ENCODE measurements around the gene PBOV1. TPM values are rescaled to one million over a fixed set of nuclear protein-coding genes. Genes with fewer than 3 reads are reported as not detected.

PBOV1 gene
- total and polyA plus RNA-seq, 5 donors = not detected

DNA sequence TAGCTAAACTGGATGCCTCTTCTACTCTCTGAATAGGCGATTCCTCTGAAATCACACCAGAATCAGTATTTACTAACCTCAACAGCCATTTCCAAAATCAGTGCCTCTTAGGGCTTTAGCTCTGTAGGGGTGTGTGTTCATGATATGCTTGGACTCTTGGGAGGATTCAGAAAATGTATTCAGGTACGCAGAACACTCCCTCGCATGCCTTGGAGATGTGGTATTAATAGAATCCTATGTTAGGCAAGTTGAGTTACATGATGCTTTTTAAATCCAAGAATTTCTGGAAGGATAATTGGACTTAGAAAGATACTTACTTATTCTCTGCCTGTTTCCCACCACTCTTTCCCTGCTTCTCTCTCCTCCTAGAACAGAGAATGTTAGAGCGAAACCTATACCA is 31.8 kb upstream of the PBOV1 start:
- H3K4me1 ChIP-seq (ENCODE audit: control insufficient read depth, insufficient read depth, low read length) = no peaks in the 10 kb centered on the region
- WGBS = 92% methylated on average over 4 of the region's 4 CpGs
- ATAC-seq = no peak
- no peak overlapping the region for H3K27ac ChIP-seq (ENCODE audit: low read length)
- intact Hi-C loops (cut with DNase I) = no loop called here
- no peaks in the 10 kb centered on the region for H3K27me3 ChIP-seq (ENCODE audit: control insufficient read depth, insufficient read depth)
- DNase-seq = no peak
- no peaks in the 10 kb centered on the region for H3K9me3 ChIP-seq (ENCODE audit: control insufficient read depth, low read length)
- no peak overlapping the region for H3K4me3 ChIP-seq (ENCODE audit: low read length)

DNA sequence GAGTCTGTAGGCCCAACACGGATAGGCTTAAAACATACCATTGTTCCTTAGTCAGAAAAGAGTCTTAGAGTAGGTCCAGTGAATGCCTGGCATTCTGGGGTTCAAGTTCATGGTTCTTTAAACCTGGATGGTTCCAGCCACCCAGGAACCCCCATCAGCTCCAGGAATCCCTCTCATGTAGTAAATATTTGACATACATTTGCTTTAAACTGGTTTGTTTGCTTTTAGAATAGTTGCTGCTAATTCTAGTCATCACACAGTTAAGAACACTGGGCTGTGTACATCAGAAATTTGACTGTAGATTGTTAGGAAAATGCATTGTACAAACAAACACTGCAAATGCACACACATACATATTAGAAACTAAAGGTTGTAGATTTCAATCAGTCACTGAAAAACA is 30.6 kb upstream of the PBOV1 start:
- H3K27ac ChIP-seq (ENCODE audit: low read length) = no peak overlapping the region
- no peaks in the 10 kb centered on the region for H3K27me3 ChIP-seq (ENCODE audit: control insufficient read depth, insufficient read depth)
- H3K9me3 ChIP-seq (ENCODE audit: control insufficient read depth, low read length) = no peaks in the 10 kb centered on the region
- 78% methylated on average over 1 of the region's 1 CpG for WGBS
- ATAC-seq (no peak), DNase-seq (no peak)
- no peaks in the 10 kb centered on the region for H3K4me1 ChIP-seq (ENCODE audit: control insufficient read depth, insufficient read depth, low read length)
- no peak overlapping the region for H3K4me3 ChIP-seq (ENCODE audit: low read length)
- intact Hi-C loops (cut with DNase I) = no loop called here

DNA sequence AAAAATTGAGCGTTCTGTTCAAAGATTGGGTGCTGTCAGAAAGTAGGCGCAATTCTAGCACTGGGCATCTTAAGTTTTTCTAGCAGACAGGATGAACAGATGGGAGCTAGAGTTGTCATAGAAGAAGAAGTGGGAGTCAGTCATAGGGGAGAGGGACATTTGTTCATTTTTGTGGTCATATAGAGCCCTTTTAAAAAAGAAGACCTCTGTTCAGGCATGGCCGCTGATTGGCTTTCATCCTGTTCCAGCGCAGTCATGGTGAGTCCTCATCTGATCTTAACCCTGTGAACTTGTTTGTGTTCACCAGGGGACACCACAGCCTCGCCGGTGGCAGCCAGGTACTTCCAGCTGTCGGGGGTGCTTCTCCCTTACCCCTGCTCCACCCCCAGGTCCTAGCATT is 29.7 kb upstream of the PBOV1 start:
- H3K27ac ChIP-seq (ENCODE audit: low read length) = no peak overlapping the region
- DNase-seq (no peak), ATAC-seq (no peak)
- H3K4me1 ChIP-seq (ENCODE audit: control insufficient read depth, insufficient read depth, low read length) = no peaks in the 10 kb centered on the region
- intact Hi-C loops (cut with DNase I) = no loop called here
- H3K27me3 ChIP-seq (ENCODE audit: control insufficient read depth, insufficient read depth) = no peaks in the 10 kb centered on the region
- H3K4me3 ChIP-seq (ENCODE audit: low read length) = no peak overlapping the region
- WGBS = 85% methylated on average over 7 of the region's 7 CpGs
- no peaks in the 10 kb centered on the region for H3K9me3 ChIP-seq (ENCODE audit: control insufficient read depth, low read length)

DNA sequence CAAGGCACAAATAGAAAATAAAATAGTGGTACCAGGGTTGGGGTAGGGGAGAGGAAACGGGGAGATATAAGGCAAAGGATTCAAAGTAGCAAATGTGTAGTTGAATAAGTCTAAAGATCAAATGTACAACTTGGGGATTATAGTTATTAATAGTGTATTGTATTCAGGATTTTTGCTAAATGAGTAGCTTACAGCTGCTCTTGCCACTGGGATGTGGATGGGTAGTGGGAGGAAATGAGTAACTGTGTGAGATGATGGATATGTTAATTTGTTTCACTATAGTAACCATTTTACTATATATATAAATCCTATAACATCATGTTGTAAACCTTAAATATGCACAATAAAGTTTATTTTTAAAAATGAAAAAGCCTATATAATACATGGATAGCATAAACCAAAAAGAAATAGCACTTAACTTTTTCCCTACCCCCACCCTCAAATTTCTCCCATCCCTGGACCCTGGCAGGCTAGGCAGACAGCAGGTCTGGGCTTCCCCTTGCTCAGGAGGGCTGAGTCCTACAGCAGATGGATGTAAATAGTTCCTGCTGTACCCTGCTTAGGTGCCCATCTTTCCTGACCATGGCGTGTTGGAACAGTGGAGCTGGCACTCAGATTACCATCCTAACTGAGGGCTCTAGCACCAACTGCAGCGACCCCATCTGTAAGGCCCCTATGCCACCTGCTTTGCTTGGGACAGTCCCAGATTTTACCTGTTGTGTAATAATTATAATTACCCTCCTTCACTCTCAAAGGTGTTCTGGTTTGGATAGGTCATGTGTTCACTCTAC is 28.6 kb upstream of the PBOV1 start:
- Histone ChIP-seq H3K9me3 (ENCODE audit: control insufficient read depth, low read length) (no peaks in the 10 kb centered on the region), H3K4me3 (ENCODE audit: low read length) (no peak overlapping the region), H3K27ac (ENCODE audit: low read length) (no peak overlapping the region), H3K4me1 (ENCODE audit: control insufficient read depth, insufficient read depth, low read length) (no peaks in the 10 kb centered on the region), H3K27me3 (ENCODE audit: control insufficient read depth, insufficient read depth) (no peaks in the 10 kb centered on the region)
- intact Hi-C loops (cut with DNase I) = no loop called here
- ATAC-seq (no peak), DNase-seq (no peak)
- 91% methylated on average over 3 of the region's 3 CpGs for WGBS

DNA sequence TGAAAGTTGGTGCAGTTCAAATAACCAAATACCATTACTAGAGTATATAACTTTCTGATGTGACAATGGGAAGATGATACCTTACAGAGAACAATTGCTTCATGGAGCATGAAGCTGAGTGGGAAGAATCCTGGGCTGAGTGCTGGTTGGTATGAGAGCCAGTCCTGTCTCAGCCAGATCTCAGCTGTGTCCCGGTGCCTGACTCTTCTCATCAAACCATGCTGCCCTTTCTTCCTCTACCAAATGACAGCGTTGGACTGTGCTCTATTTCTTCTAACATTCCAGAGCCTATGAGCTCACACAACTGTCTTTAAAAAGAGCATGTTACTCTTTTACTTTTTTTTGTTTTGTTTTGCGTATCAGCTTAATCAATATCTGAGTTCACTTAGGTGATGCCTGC is 27.5 kb upstream of the PBOV1 start:
- no peak overlapping the region for H3K27ac ChIP-seq (ENCODE audit: low read length)
- ATAC-seq = no peak
- H3K4me1 ChIP-seq (ENCODE audit: control insufficient read depth, insufficient read depth, low read length) = no peaks in the 10 kb centered on the region
- intact Hi-C loops (cut with DNase I) = no loop called here
- H3K4me3 ChIP-seq (ENCODE audit: low read length) = no peak overlapping the region
- WGBS = 65% methylated on average over 3 of the region's 3 CpGs
- DNase-seq = no peak
- no peaks in the 10 kb centered on the region for H3K27me3 ChIP-seq (ENCODE audit: control insufficient read depth, insufficient read depth)
- H3K9me3 ChIP-seq (ENCODE audit: control insufficient read depth, low read length) = no peaks in the 10 kb centered on the region

DNA sequence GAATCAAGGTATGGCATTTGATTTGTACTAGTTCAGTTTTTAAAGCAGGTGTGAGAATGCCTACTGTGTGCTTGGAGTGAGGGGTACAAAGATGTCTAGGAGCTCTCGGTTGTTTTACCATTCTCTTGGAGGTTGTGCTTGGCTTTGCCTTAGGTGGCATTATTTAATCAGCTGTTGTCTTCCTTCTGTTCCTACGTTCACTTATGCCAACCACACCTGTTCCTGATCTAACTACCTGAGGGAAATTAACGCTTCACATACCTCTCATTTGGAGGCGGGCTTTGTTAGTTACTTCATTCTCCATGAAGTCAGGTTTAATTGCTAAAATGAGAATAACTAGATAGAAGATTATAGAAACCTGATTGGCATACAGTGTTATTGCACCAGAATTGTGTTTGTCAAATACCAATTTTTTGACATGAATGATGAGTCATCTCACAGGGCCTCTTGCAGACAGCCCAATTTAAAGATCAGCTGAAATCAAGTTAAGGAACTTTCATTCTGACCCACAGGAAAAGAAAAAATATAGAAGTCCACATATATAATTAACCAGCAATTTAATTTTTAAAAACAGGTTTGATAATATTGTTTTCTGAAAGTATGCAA is 24.8 kb upstream of the PBOV1 start:
- Histone ChIP-seq H3K27me3 (ENCODE audit: control insufficient read depth, insufficient read depth) (peaks cover 2% of the 10 kb centered on the region), H3K4me3 (ENCODE audit: low read length) (no peak overlapping the region), H3K27ac (ENCODE audit: low read length) (no peak overlapping the region), H3K9me3 (ENCODE audit: control insufficient read depth, low read length) (no peaks in the 10 kb centered on the region), H3K4me1 (ENCODE audit: control insufficient read depth, insufficient read depth, low read length) (no peaks in the 10 kb centered on the region)
- 90% methylated on average over 4 of the region's 4 CpGs for WGBS
- DNase-seq (no peak), ATAC-seq (no peak)
- intact Hi-C loops (cut with DNase I) = no loop called here

DNA sequence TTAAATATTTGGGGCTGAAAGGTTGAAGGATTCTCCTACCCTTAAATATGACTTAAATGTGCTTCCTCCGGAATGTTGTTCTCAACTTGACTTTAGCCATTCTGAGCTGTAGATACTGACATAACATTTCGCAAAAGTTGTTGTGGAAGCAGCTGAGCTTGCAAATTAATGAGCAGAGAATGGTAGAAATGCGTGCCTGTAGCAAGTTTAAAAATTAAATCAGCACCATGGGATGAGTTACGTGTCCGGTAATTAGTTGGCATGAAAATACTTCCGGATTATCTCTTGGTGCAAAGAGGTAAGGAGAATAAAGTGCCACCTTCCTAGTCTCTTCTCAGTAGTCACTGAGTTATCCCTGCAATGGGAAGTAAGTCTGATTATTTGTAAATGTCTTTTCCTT is 23.6 kb upstream of the PBOV1 start:
- Histone ChIP-seq H3K27me3 (ENCODE audit: control insufficient read depth, insufficient read depth) (peaks cover 2% of the 10 kb centered on the region), H3K9me3 (ENCODE audit: control insufficient read depth, low read length) (no peaks in the 10 kb centered on the region), H3K27ac (ENCODE audit: low read length) (no peak overlapping the region), H3K4me3 (ENCODE audit: low read length) (no peak overlapping the region), H3K4me1 (ENCODE audit: control insufficient read depth, insufficient read depth, low read length) (no peaks in the 10 kb centered on the region)
- DNase-seq (no peak), ATAC-seq (no peak)
- WGBS = 90% methylated on average over 6 of the region's 6 CpGs
- intact Hi-C loops (cut with DNase I) = no loop called here

DNA sequence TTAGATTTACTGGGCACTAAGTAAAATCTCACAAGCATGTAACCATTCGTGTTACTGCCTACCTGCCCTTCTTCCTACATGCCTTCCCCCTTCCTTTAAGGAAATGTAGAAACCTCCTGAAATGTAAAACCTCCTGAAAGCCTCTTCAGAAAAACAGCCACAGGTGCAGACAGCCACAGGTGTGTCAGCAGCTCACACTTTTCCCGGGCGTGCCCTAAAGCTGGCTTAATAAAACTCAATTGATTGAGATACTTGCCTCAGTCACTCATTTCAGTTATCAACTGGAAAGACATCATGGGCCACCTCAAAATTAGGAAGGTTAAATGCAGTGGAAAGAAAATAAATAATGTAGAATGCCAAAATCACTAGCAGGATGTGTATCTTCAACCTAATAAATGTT is 23.1 kb upstream of the PBOV1 start:
- Histone ChIP-seq H3K4me1 (ENCODE audit: control insufficient read depth, insufficient read depth, low read length) (no peaks in the 10 kb centered on the region), H3K9me3 (ENCODE audit: control insufficient read depth, low read length) (no peaks in the 10 kb centered on the region), H3K4me3 (ENCODE audit: low read length) (no peak overlapping the region), H3K27me3 (ENCODE audit: control insufficient read depth, insufficient read depth) (peaks cover 2% of the 10 kb centered on the region), H3K27ac (ENCODE audit: low read length) (no peak overlapping the region)
- 90% methylated on average over 3 of the region's 3 CpGs for WGBS
- intact Hi-C loops (cut with DNase I) = no loop called here
- ATAC-seq = no peak
- DNase-seq = no peak

DNA sequence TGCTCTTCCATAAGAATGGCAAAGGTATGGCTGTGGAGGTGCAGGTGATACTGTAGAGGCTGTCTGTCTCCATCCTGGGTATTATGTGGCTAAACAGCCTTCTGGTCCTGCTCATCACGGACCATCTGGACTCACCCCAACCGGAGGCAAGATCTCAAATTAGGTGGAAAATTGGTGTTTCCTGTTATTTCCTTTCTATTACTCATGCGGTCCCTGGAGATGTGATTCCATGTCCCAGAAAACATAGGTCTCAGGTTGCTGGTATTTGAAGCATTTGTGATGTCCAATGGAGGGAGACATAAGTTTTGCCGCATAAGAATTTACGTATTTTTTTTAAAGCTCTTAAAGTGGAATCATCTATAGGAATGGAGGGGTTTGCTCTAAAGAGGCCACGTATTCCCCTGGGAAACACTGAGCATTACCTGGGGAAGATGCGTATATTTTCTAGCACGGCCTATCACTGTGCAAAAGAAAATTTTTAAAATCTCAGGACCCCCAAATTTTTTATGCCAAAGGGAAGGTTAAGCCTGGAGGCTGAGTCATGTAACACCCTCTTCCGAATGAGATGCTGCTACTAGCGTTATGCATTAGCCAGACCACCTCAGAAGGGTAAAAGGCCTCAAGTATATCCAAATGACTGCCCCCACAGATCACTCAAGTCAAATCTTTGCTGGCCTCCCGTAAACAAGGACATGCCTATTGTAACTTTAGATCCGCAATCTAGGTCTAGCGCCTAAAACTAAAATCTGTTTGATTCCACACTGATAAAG is 22.4 kb upstream of the PBOV1 start:
- intact Hi-C loops (cut with DNase I) = no loop called here
- Histone ChIP-seq H3K4me1 (ENCODE audit: control insufficient read depth, insufficient read depth, low read length) (no peaks in the 10 kb centered on the region), H3K27me3 (ENCODE audit: control insufficient read depth, insufficient read depth) (peaks cover 2% of the 10 kb centered on the region), H3K4me3 (ENCODE audit: low read length) (no peak overlapping the region), H3K9me3 (ENCODE audit: control insufficient read depth, low read length) (no peaks in the 10 kb centered on the region), H3K27ac (ENCODE audit: low read length) (no peak overlapping the region)
- DNase-seq = no peak
- ATAC-seq = no peak
- 85% methylated on average over 13 of the region's 13 CpGs for WGBS

DNA sequence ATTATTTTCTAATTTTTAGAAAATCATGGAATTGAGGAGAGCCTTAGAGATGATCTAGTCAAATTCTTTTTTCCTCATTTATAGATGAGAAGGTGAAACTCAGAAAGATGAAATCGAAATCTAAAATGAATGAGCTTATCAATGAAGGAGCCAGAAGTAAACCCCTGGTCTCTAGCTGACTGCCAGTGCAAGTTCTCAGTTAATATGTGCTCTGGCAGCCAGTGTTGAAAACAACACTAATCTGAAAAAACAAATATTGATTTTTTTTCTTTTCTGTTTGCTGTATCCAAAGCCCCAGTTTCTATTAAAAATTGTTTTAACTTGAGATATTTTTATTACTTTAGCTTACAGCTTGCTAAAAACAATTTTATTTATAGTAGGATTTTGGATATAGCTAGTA is 21.5 kb upstream of the PBOV1 start:
- ATAC-seq (no peak), DNase-seq (no peak)
- no peak overlapping the region for H3K27ac ChIP-seq (ENCODE audit: low read length)
- H3K9me3 ChIP-seq (ENCODE audit: control insufficient read depth, low read length) = no peaks in the 10 kb centered on the region
- peaks cover 2% of the 10 kb centered on the region for H3K27me3 ChIP-seq (ENCODE audit: control insufficient read depth, insufficient read depth)
- H3K4me3 ChIP-seq (ENCODE audit: low read length) = no peak overlapping the region
- intact Hi-C loops (cut with DNase I) = no loop called here
- no peaks in the 10 kb centered on the region for H3K4me1 ChIP-seq (ENCODE audit: control insufficient read depth, insufficient read depth, low read length)
- WGBS = 93% methylated on average over 1 of the region's 1 CpG

DNA sequence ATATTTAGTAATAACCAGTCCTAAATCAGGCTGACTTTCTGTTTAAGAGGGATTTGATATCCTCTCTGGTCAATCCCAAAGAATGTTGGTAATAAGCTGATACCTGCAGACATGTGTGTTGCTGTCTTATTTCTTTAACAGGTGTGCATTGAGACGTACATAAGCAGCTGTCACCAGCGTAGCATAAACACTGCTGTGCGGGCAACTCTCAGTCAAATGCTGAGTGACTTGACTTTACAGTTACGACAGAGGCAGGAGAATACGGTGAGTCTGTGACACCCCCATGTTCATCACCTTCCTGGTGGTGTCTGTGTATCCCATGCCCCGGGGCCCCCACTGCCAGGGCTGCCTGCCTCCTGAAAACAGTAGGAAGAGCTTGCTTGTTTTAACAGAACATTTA is 20.1 kb upstream of the PBOV1 start:
- intact Hi-C loops (cut with DNase I) = no loop called here
- Histone ChIP-seq H3K27ac (ENCODE audit: low read length) (no peak overlapping the region), H3K4me3 (ENCODE audit: low read length) (no peak overlapping the region), H3K27me3 (ENCODE audit: control insufficient read depth, insufficient read depth) (peaks cover 2% of the 10 kb centered on the region), H3K4me1 (ENCODE audit: control insufficient read depth, insufficient read depth, low read length) (no peaks in the 10 kb centered on the region), H3K9me3 (ENCODE audit: control insufficient read depth, low read length) (no peaks in the 10 kb centered on the region)
- DNase-seq (no peak), ATAC-seq (no peak)
- WGBS = 88% methylated on average over 6 of the region's 6 CpGs

Measured in right cardiac atrium (tissue), 5 donors.